G401.6 (cell line): ENCODE data around the gene KCNT2.
"Not testable (repeated sequence)": the region's sequence is repeated elsewhere in the genome, so short reads cannot be mapped to it uniquely, and the experiment has no call there.

ENCODE experiments used
- FAIRE-seq: peaks from 2 replicates; lab custom pipeline; 2012; peaks lifted over from hg19 to GRCh38; lab: Jason Lieb, UNC

Gene KCNT2

GRCh38 chr1:196513821-196514220 is 94.4 kb downstream of the KCNT2 start:
- no peak for FAIRE-seq

- no peak for FAIRE-seq
Measured at GRCh38 chr1:196510451-196510850, 97.8 kb downstream of the KCNT2 start.

- not testable (repeated sequence) for FAIRE-seq
Measured at GRCh38 chr1:196504224-196504623, 104.0 kb downstream of the KCNT2 start.

GRCh38 chr1:196502437-196502836 is 105.8 kb downstream of the KCNT2 start:
- no peak for FAIRE-seq

GRCh38 chr1:196501760-196502428 is 106.3 kb downstream of the KCNT2 start:
- no peak for FAIRE-seq

- no peak for FAIRE-seq
Measured at GRCh38 chr1:196497817-196498216, 110.4 kb downstream of the KCNT2 start.

- FAIRE-seq, result no peak
Measured at GRCh38 chr1:196494766-196495165, 113.5 kb downstream of the KCNT2 start.

GRCh38 chr1:196493881-196494280 is 114.4 kb downstream of the KCNT2 start:
- FAIRE-seq, result no peak

- FAIRE-seq, result no peak
Measured at GRCh38 chr1:196488579-196488978, 119.7 kb downstream of the KCNT2 start.

- peak; percentile 70 for FAIRE-seq
Measured at GRCh38 chr1:196486346-196486745, 121.9 kb downstream of the KCNT2 start.

GRCh38 chr1:196481616-196482015 is 126.6 kb downstream of the KCNT2 start:
- peak; percentile 3 for FAIRE-seq

GRCh38 chr1:196477262-196477661 is 131.0 kb downstream of the KCNT2 start:
- FAIRE-seq, result no peak

GRCh38 chr1:196467230-196467925 is 140.9 kb downstream of the KCNT2 start:
- FAIRE-seq, result peak; percentile 67

GRCh38 chr1:196466654-196467053 is 141.6 kb downstream of the KCNT2 start:
- FAIRE-seq, result no peak

- FAIRE-seq, result no peak
Measured at GRCh38 chr1:196466166-196466565, 142.1 kb downstream of the KCNT2 start.

GRCh38 chr1:196464480-196464941 is 143.7 kb downstream of the KCNT2 start:
- no peak for FAIRE-seq

GRCh38 chr1:196462086-196462485 is 146.2 kb downstream of the KCNT2 start:
- no peak for FAIRE-seq

- FAIRE-seq, result no peak
Measured at GRCh38 chr1:196461521-196461920, 146.7 kb downstream of the KCNT2 start.

- no peak for FAIRE-seq
Measured at GRCh38 chr1:196459383-196459782, 148.9 kb downstream of the KCNT2 start.

- FAIRE-seq, result no peak
Measured at GRCh38 chr1:196454792-196455191, 153.4 kb downstream of the KCNT2 start.

GRCh38 chr1:196451103-196451502 is 157.1 kb downstream of the KCNT2 start:
- no peak for FAIRE-seq

GRCh38 chr1:196450143-196451095 is 157.8 kb downstream of the KCNT2 start:
- no peak for FAIRE-seq

- peak; percentile 23 for FAIRE-seq
Measured at GRCh38 chr1:196449460-196449859, 158.8 kb downstream of the KCNT2 start.
